Mucosa of gallbladder (tissue), 1 donor: Measurements from ENCODE around the gene DNAJC10. TPM values are rescaled to one million over a fixed set of nuclear protein-coding genes. Genes with fewer than 3 reads are reported as not detected.
"Not testable (repeated sequence)": the region's sequence is repeated elsewhere in the genome, so short reads cannot be mapped to it uniquely, and the experiment has no call there.

Source experiments
- DNase-seq: peaks from one replicate; pipeline ENCODE4 v3.0.0-alpha.2; 2020; ENCODE audit warnings: low spot score
- total RNA-seq: library from RNA; stranded (reverse); gene quantifications from one replicate; pipeline ENCODE4 v1.2.1, GENCODE V29; 2021
- donor health status: DM: no; HTN: no; CAD: no.

DNAJC10 gene
- 120 TPM for total RNA-seq

- peak; percentile 87 for DNase-seq
Observed at GRCh38 chr2:182715892-182716649, at the start of gene DNAJC10. Gene DNAJC10 (plus strand): TSS chr2:182716257. CDS start chr2:182718087, 1,830 bp downstream.

- DNase-seq = no peak
Observed at GRCh38 chr2:182666674-182667314, 49.3 kb upstream of the DNAJC10 start.

- no peak for DNase-seq
Observed at GRCh38 chr2:182667315-182667695, 48.8 kb upstream of the DNAJC10 start.

GRCh38 chr2:182668671-182669070 lies 47.4 kb upstream of the DNAJC10 start:
- DNase-seq = peak; percentile 21

- DNase-seq = no peak
Observed at GRCh38 chr2:182672466-182673165, 43.4 kb upstream of the DNAJC10 start.

GRCh38 chr2:182680837-182681236 lies 35.2 kb upstream of the DNAJC10 start:
- no peak for DNase-seq

- DNase-seq = no peak
Observed at GRCh38 chr2:182682210-182682609, 33.8 kb upstream of the DNAJC10 start.

- DNase-seq = no peak
Observed at GRCh38 chr2:182685559-182685958, 30.5 kb upstream of the DNAJC10 start.

GRCh38 chr2:182686763-182687162 lies 29.3 kb upstream of the DNAJC10 start:
- not testable (repeated sequence) for DNase-seq

GRCh38 chr2:182694189-182694588 lies 21.9 kb upstream of the DNAJC10 start:
- no peak for DNase-seq

GRCh38 chr2:182695776-182696175 lies 20.3 kb upstream of the DNAJC10 start:
- no peak for DNase-seq

GRCh38 chr2:182698671-182699070 lies 17.4 kb upstream of the DNAJC10 start:
- no peak for DNase-seq

- no peak for DNase-seq
Observed at GRCh38 chr2:182705761-182706160, 10.3 kb upstream of the DNAJC10 start.

- no peak for DNase-seq
Observed at GRCh38 chr2:182706751-182707150, 9.3 kb upstream of the DNAJC10 start.

GRCh38 chr2:182713601-182714000 lies 2.5 kb upstream of the DNAJC10 start:
- DNase-seq = no peak

GRCh38 chr2:182715121-182715891 lies 751 bp upstream of the DNAJC10 start:
- DNase-seq = no peak

GRCh38 chr2:182716650-182716979 lies 558 bp downstream of the DNAJC10 start:
- peak; percentile 16 for DNase-seq

GRCh38 chr2:182717416-182717815 lies 1.4 kb downstream of the DNAJC10 start:
- no peak for DNase-seq

GRCh38 chr2:182717816-182718215 lies 1.8 kb downstream of the DNAJC10 start:
- DNase-seq = no peak

GRCh38 chr2:182718459-182718858 lies 2.4 kb downstream of the DNAJC10 start:
- no peak for DNase-seq

GRCh38 chr2:182719116-182719515 lies 3.1 kb downstream of the DNAJC10 start:
- DNase-seq = not testable (repeated sequence)

- DNase-seq = no peak
Observed at GRCh38 chr2:182724656-182725055, 8.6 kb downstream of the DNAJC10 start.
